H1 (cell line): ENCODE results near the gene TCF20. TPM values are rescaled to one million over a fixed set of nuclear protein-coding genes. Genes with fewer than 3 reads are reported as not detected.
A peak's percentile ranks its signal among the peaks of the same experiment; 100 is the strongest.

Experiments
- ASH2L ChIP-seq: fragments of 200-600, 300-600 bp; sonication (generic); IDR thresholded peaks from one replicate; pipeline ENCODE4 v1.7.1; 2017; ENCODE audit warnings: low read length
- BACH1 ChIP-seq: IDR thresholded peaks from 2 replicates; pipeline ENCODE4 v1.6.1; 2012; ENCODE audit warnings: low read length, improper control_type of control experiment
- BCL11A ChIP-seq, 2 experiments: IDR thresholded peaks; one replicate each; pipeline ENCODE4 v1.6.1; 2011; ENCODE audit warnings: low read depth in 2 of 2, low read length in 2 of 2, mild to moderate bottlenecking in 2 of 2
- CBX8 ChIP-seq: fragments of 300-800, 300-1000 bp; sonication (generic); IDR thresholded peaks from 2 replicates; pipeline ENCODE4 v1.7.1; 2016; ENCODE audit warnings: low read depth, low read length, borderline replicate concordance
- CHD1 ChIP-seq: IDR thresholded peaks from 2 replicates; pipeline ENCODE4 v1.6.1; 2012; ENCODE audit warnings: low read depth, low read length, improper control_type of control experiment
- CTBP2 ChIP-seq: IDR thresholded peaks from 2 replicates; pipeline ENCODE4 v1.7.0; 2011; ENCODE audit warnings: borderline replicate concordance, mild to moderate bottlenecking, moderate library complexity, mixed read lengths, low read length; ENCODE audit not compliant: insufficient read depth, insufficient read length
- EP300 ChIP-seq, 2 experiments: IDR thresholded peaks; 1 replicate in 1 of 2; 2 replicates in 1 of 2; pipeline ENCODE4 v1.6.1; 2011 to 2012; ENCODE audit warnings: low read depth in 2 of 2, low read length in 2 of 2, mild to moderate bottlenecking in 2 of 2, borderline replicate concordance in 1 of 2, inconsistent platforms in 1 of 2, moderate library complexity in 1 of 2
- EZH2 ChIP-seq: fragments of 200-600 bp; sonication (generic); IDR thresholded peaks from 2 replicates; pipeline ENCODE4 v1.7.1; 2012; ENCODE audit warnings: low read depth, mild to moderate bottlenecking, moderate library complexity, low read length, inconsistent platforms; ENCODE audit not compliant: severe bottlenecking
- JUN ChIP-seq: IDR thresholded peaks from 2 replicates; pipeline ENCODE4 v1.6.1; 2011; ENCODE audit warnings: low read depth, mild to moderate bottlenecking, improper control_type of control experiment, low read length
- KDM1A ChIP-seq: fragments of 200-600, 300-600 bp; sonication (generic); IDR thresholded peaks from 2 replicates; pipeline ENCODE4 v1.7.1; 2016; ENCODE audit warnings: mild to moderate bottlenecking, low read length, borderline replicate concordance
- MAFK ChIP-seq: IDR thresholded peaks from 2 replicates; pipeline ENCODE4 v1.6.1; 2012; ENCODE audit warnings: low read depth, mild to moderate bottlenecking, improper control_type of control experiment, low read length
- NANOG ChIP-seq: IDR thresholded peaks from 2 replicates; pipeline ENCODE4 v1.6.1; 2011; ENCODE audit warnings: low read length, low read depth, mild to moderate bottlenecking, inconsistent platforms; ENCODE audit not compliant: insufficient read depth, poor library complexity, severe bottlenecking
- POLR2AphosphoS5 ChIP-seq: IDR thresholded peaks from 2 replicates; pipeline ENCODE4 v1.6.1; 2011; ENCODE audit warnings: low read depth, low read length
- RBBP5 ChIP-seq: IDR thresholded peaks from 2 replicates; pipeline ENCODE4 v1.7.1; 2012; ENCODE audit warnings: low read depth, mild to moderate bottlenecking, inconsistent platforms, low read length, moderate library complexity, borderline replicate concordance
- RFX5 ChIP-seq: IDR thresholded peaks from 2 replicates; pipeline ENCODE4 v1.6.1; 2011; ENCODE audit warnings: low read depth, low read length, improper control_type of control experiment, borderline replicate concordance
- SIN3A ChIP-seq, 2 experiments: IDR thresholded peaks in 1 of 2; conservative IDR thresholded peaks in 1 of 2; 2 replicates each; pipeline ENCODE4 v1.6.1; 2011 to 2012; ENCODE audit warnings: low read length in 2 of 2, improper control_type of control experiment in 1 of 2, low read depth in 1 of 2, mild to moderate bottlenecking in 1 of 2
- SIRT6 ChIP-seq: IDR thresholded peaks from one replicate; pipeline ENCODE4 v1.7.1; 2012; ENCODE audit warnings: low read length, inconsistent platforms
- SP1 ChIP-seq: IDR thresholded peaks from 2 replicates; pipeline ENCODE4 v1.6.1; 2011; ENCODE audit warnings: low read depth, low read length
- SUZ12 ChIP-seq: fragments of 200-600 bp; sonication (generic); IDR thresholded peaks from 2 replicates; pipeline ENCODE4 v1.6.1; 2012; ENCODE audit warnings: mild to moderate bottlenecking, inconsistent platforms, low read length, moderate library complexity, mixed read lengths
- TAF1 ChIP-seq: IDR thresholded peaks from 2 replicates; pipeline ENCODE4 v1.6.1; 2011; ENCODE audit warnings: mild to moderate bottlenecking, low read depth, low read length
- TAF7 ChIP-seq: optimal IDR thresholded peaks from 2 replicates; pipeline ENCODE3; 2011; ENCODE audit warnings: low read depth, mild to moderate bottlenecking, inconsistent platforms, low read length, moderate library complexity, borderline replicate concordance
- TEAD4 ChIP-seq: IDR thresholded peaks from 2 replicates; pipeline ENCODE4 v1.6.1; 2012; ENCODE audit warnings: low read depth, low read length, inconsistent platforms, mixed read lengths
- YY1 ChIP-seq: IDR thresholded peaks from 2 replicates; pipeline ENCODE4 v1.6.1; 2011; ENCODE audit warnings: low read depth, mild to moderate bottlenecking, low read length
- polyA plus RNA-seq, 7 experiments: library from polyadenylated mRNA; depleted of rRNA in 3 of 7; stranded (reverse) in 5 of 7; unstranded in 2 of 7; fragments of >200 nt in 5 of 7; fragments of 200-250 nt in 2 of 7; gene quantifications; 1 replicate in 5 of 7; 2 replicates in 1 of 7; 4 replicates in 1 of 7; pipeline versions ENCODE4 v1.2.1 to v1.2.3, GENCODE V29; 2011 to 2013; ENCODE audit warnings: missing spikeins in 2 of 7, mixed read lengths in 2 of 7
- total RNA-seq: library from RNA; stranded (reverse); fragmentation: NEBNext Ultra II Directional; extraction: Animal tissue kit (Norgen Biotek cat#: 25700); gene quantifications from 2 replicates; pipeline ENCODE4 v1.2.1, GENCODE V29; 2021
- TF ChIP-seq, protein P1 (sequence below): IDR thresholded peaks from 2 replicates; pipeline ENCODE4 v1.6.1; 2012; ENCODE audit warnings: low read length, inconsistent platforms

The TCF20 gene
- total and polyA plus RNA-seq, 2 of the 8 experiments (the other 6 are each of a cell fraction or from before 2014, with no cell fraction given), result 22.0 to 79.8 TPM

- TF ChIP-seq ASH2L, result no peak
- TF ChIP-seq SUZ12, result no peak
- TF ChIP-seq BACH1, result no peak
- TF ChIP-seq EZH2, result no peak
- no peak for TF ChIP-seq SP1
- TF ChIP-seq TEAD4, result no peak
- TF ChIP-seq JUN, result no peak
- no peak for TF ChIP-seq CHD1
- TF ChIP-seq RBBP5, result no peak
- no peak for TF ChIP-seq SIRT6
- TF ChIP-seq, protein P1, sequence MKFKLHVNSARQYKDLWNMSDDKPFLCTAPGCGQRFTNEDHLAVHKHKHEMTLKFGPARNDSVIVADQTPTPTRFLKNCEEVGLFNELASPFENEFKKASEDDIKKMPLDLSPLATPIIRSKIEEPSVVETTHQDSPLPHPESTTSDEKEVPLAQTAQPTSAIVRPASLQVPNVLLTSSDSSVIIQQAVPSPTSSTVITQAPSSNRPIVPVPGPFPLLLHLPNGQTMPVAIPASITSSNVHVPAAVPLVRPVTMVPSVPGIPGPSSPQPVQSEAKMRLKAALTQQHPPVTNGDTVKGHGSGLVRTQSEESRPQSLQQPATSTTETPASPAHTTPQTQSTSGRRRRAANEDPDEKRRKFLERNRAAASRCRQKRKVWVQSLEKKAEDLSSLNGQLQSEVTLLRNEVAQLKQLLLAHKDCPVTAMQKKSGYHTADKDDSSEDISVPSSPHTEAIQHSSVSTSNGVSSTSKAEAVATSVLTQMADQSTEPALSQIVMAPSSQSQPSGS, result no peak
- TF ChIP-seq POLR2AphosphoS5, result no peak
- no peak for TF ChIP-seq KDM1A
- no peak for TF ChIP-seq BCL11A (IDR thresholded peaks at IDR 0.05; ENCODE audit: low read depth in 2 of 2, low read length in 2 of 2)
- no peak for TF ChIP-seq EP300 (IDR thresholded peaks at IDR 0.05; ENCODE audit: borderline replicate concordance in 1 of 2, low read depth in 2 of 2, low read length in 2 of 2)
- TF ChIP-seq TAF1, result peak; percentile 29; the same call in 1 of the 2 replicates
- TF ChIP-seq TAF7, result no peak
- TF ChIP-seq CTBP2, result no peak
- TF ChIP-seq YY1, result no peak
- no peak for TF ChIP-seq SIN3A (conservative IDR thresholded peaks at IDR 0.05 in 1 of 2, IDR thresholded peaks at IDR 0.05 in 1 of 2; ENCODE audit: low read depth in 1 of 2, low read length in 2 of 2)
- TF ChIP-seq CBX8, result no peak
- TF ChIP-seq MAFK, result no peak
- TF ChIP-seq NANOG, result no peak
- TF ChIP-seq RFX5, result no peak
Measured at GRCh38 chr22:42270510-42271190, at the start of gene TCF20 (continued).
